ENCODE data around the gene OLFML1.

- TF ChIP-seq POLR2A (IDR thresholded peaks at IDR 0.05) (no peak), CTCF (IDR thresholded peaks at IDR 0.05) (no peak)
Observed at GRCh38 chr11:7488681-7489080, 3.4 kb downstream of the OLFML1 start.

Data from uterus (tissue), 2 donors.